Measurements from ENCODE around the gene SERF1A. TPM values are rescaled to one million over a fixed set of nuclear protein-coding genes. Genes with fewer than 3 reads are reported as not detected.

SERF1A gene
- 1.8 and 4.2 TPM in 2 replicates for total RNA-seq

DNA sequence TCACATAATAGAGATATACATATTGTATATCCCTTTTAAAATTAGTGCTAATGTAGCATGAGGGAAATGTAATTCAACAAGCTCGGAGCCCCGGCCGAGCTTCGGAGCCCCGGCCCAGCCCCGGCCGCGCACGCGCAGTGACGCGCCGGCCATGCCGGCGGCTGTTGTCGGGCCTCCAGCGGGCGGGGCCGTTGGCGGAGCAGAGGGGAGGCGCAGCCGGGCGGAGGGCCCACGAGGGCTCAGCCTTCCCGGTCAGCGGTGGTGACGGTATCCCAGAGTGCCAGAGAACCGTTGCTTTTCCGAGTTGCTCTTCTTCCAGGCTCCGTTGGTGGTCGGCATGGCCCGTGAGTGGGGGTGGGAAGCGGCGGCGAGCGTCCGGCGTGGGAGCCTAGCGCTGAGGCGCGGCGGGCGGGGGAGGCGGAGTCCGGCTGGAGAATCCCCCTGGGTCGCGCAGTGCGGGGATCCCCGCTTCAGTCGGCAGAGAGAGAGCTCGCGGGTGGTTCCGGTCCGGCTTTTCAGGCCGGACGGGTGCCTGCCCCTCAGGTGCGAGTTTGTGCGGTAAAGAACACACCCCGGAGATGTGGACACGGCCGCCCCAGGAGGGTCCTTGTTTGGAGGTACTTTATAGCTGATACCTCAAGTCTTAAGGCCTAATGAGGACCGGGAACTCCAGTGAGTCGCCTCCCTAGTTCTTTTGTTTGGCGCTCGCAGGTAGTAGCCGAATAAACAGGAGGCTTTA, at the start of gene SERF1A:
Gene SERF1A, plus strand, starts transcription at position 137 of the 739 bp plus-strand sequence. Its CDS starts 201 bp downstream, at position 338.

Small RNAs within 50 kb of the gene (small RNA-seq; reads per million reads assigned to genes)
- not detected for gene CDH12P1 (ENCODE audit: low replicate concordance)

Other genes starting within 250 kb of the SERF1A start
- 29.8 and 34.6 TPM in 2 replicates for gene SMN1, start 24.4 kb downstream of the SERF1A start, total RNA-seq
- 2.4 and 3.3 TPM in 2 replicates for gene NAIP, start 124.7 kb downstream of the SERF1A start, total RNA-seq
- 16.2 and 28.2 TPM in 2 replicates for gene GTF2H2, start 167.0 kb downstream of the SERF1A start, total RNA-seq